HG03108 (cell line): ENCODE measurements around the gene HS3ST5.
"Not testable (repeated sequence)": the region's sequence is repeated elsewhere in the genome, so short reads cannot be mapped to it uniquely, and the experiment has no call there.

Experiments used
- ATAC-seq: cut with Tn5 transposase; IDR thresholded peaks from one replicate; pipeline ENCODE4 v1.9.1; 2021; ENCODE audit warnings: moderate library complexity; ENCODE audit not compliant: unreplicated experiment

The HS3ST5 gene

GRCh38 chr6:114339706-114340105 is 3.1 kb downstream of the HS3ST5 start:
- no peak for ATAC-seq

- ATAC-seq = no peak
Measured at GRCh38 chr6:114334237-114334636, 8.6 kb downstream of the HS3ST5 start.

- ATAC-seq = no peak
Measured at GRCh38 chr6:114327074-114327473, 15.7 kb downstream of the HS3ST5 start.

- ATAC-seq = no peak
Measured at GRCh38 chr6:114323784-114324183, 19.0 kb downstream of the HS3ST5 start.

GRCh38 chr6:114319749-114320148 is 23.1 kb downstream of the HS3ST5 start:
- ATAC-seq = no peak

- ATAC-seq = no peak
Measured at GRCh38 chr6:114315831-114316595, 26.8 kb downstream of the HS3ST5 start.

GRCh38 chr6:114313816-114314215 is 29.0 kb downstream of the HS3ST5 start:
- ATAC-seq = not testable (repeated sequence)

GRCh38 chr6:114312931-114313330 is 29.9 kb downstream of the HS3ST5 start:
- no peak for ATAC-seq

GRCh38 chr6:114310053-114310452 is 32.8 kb downstream of the HS3ST5 start:
- no peak for ATAC-seq

GRCh38 chr6:114304304-114304887 is 38.4 kb downstream of the HS3ST5 start:
- no peak for ATAC-seq

GRCh38 chr6:114301596-114302219 is 41.1 kb downstream of the HS3ST5 start:
- ATAC-seq = no peak

- ATAC-seq = no peak
Measured at GRCh38 chr6:114297135-114297534, 45.7 kb downstream of the HS3ST5 start.

- no peak for ATAC-seq
Measured at GRCh38 chr6:114292431-114292830, 50.4 kb downstream of the HS3ST5 start.

GRCh38 chr6:114291428-114291827 is 51.4 kb downstream of the HS3ST5 start:
- no peak for ATAC-seq

- ATAC-seq = no peak
Measured at GRCh38 chr6:114290864-114291263, 52.0 kb downstream of the HS3ST5 start.

GRCh38 chr6:114288701-114289495 is 53.9 kb downstream of the HS3ST5 start:
- no peak for ATAC-seq

- ATAC-seq = no peak
Measured at GRCh38 chr6:114287461-114287860, 55.4 kb downstream of the HS3ST5 start.

- no peak for ATAC-seq
Measured at GRCh38 chr6:114286211-114286610, 56.6 kb downstream of the HS3ST5 start.

- no peak for ATAC-seq
Measured at GRCh38 chr6:114284281-114284680, 58.5 kb downstream of the HS3ST5 start.

- no peak for ATAC-seq
Measured at GRCh38 chr6:114282292-114282691, 60.5 kb downstream of the HS3ST5 start.

GRCh38 chr6:114281496-114281895 is 61.3 kb downstream of the HS3ST5 start:
- no peak for ATAC-seq
